Body of pancreas (tissue), 4 donors: ENCODE measurements around the gene CD300LF. TPM values are rescaled to one million over a fixed set of nuclear protein-coding genes. Genes with fewer than 3 reads are reported as not detected.

Source experiments
- ATAC-seq: fragments of 150-250 bp; one replicate; pipeline ENCODE4 v1.9.1; 2016
- DNase-seq, 4 donors: peaks; one replicate each; pipeline ENCODE4 v3.0.0-alpha.2; 2019
- H3K27ac ChIP-seq, 4 donors: fragments of 200-600 bp; sonication (generic); 1 replicate in 3 of 4; 2 replicates in 1 of 4; pipeline versions ENCODE4 v1.5.1 to v1.6.1; 2016 to 2019; ENCODE audit warnings: mild to moderate bottlenecking in 1 of 4, mixed read lengths in 1 of 4, moderate library complexity in 1 of 4
- H3K27me3 ChIP-seq, 2 donors: fragments of 200-600 bp; sonication (generic); one replicate each; pipeline ENCODE4 v1.6.0; 2016; ENCODE audit warnings: mild to moderate bottlenecking in 1 of 2
- H3K36me3 ChIP-seq, 2 donors: fragments of 200-600 bp; sonication (generic); replicated peaks in 1 of 2; 2 replicates each; pipeline ENCODE4 v1.5.1; 2016; ENCODE audit warnings: low read depth in 2 of 2; ENCODE audit not compliant: insufficient read depth in 1 of 2
- H3K4me1 ChIP-seq: fragments of 200-600 bp; sonication (generic); one replicate; pipeline ENCODE4 v1.6.0; 2016
- H3K4me3 ChIP-seq, 2 donors: fragments of 200-600 bp; sonication (generic); 1 replicate in 1 of 2; 2 replicates in 1 of 2; pipeline ENCODE4 v1.5.1; 2016 to 2019
- H3K9me3 ChIP-seq, 3 donors: fragments of 200-600 bp; sonication (generic); 1 replicate in 2 of 3; 2 replicates in 1 of 3; pipeline ENCODE4 v1.5.1; 2016
- CTCF ChIP-seq, 7 experiments: fragments of 450-650 bp in 4 of 7; fragments of 200-600 bp in 3 of 7; sonication (generic) in 3 of 7; IDR thresholded peaks; one replicate each; pipeline ENCODE4 v1.5.1; 2016 to 2019; ENCODE audit warnings: antibody characterized with exemption in 7 of 7
- POLR2A ChIP-seq, 3 donors: fragments of 450-650 bp; IDR thresholded peaks; one replicate each; pipeline ENCODE4 v1.6.1; 2016; ENCODE audit warnings: antibody characterized with exemption in 3 of 3, mild to moderate bottlenecking in 2 of 3
- WGBS, 2 donors: methylation state at CpG; one replicate each; pipeline ENCODE4 v1.1.5; 2017; 5-methylcytosine and 5-hydroxymethylcytosine counted together
- intact Hi-C: fragments of 100-400 bp; cut with DNase I; formaldehyde crosslinking; loops from one replicate; pipeline ENCODE4 v1.15.1; 2023
- total RNA-seq, 2 donors: library from RNA; depleted of rRNA; stranded (reverse); fragments of >200 nt; gene quantifications; one replicate each; pipeline ENCODE4 v1.1.0, GENCODE V29; 2016

Gene CD300LF
- total RNA-seq, 2 donors from 2014 or later = not detected

- intact Hi-C loops = loop anchor here (5.0 kb wide), 2 partner anchors 35 to 125 kb away; partner anchors contain the start of gene NAT9
- no peak for TF ChIP-seq POLR2A (IDR thresholded peaks at IDR 0.05)
- TF ChIP-seq CTCF (IDR thresholded peaks at IDR 0.05) = no peak
- Histone ChIP-seq H3K4me3 (no peak overlapping the region), H3K36me3 (no peaks in the 10 kb centered on the region), H3K27me3 (peaks cover 0 to 7% of the 10 kb centered on the region in 2 donors), H3K4me1 (peaks cover 21% of the 10 kb centered on the region), H3K9me3 (no peaks in the 10 kb centered on the region), H3K27ac (no peak overlapping the region)
- ATAC-seq = no peak
- WGBS, 2 donors = 32 to 44% methylated on average over 4 of the region's 4 CpGs
- DNase-seq = no peak
Observed at GRCh38 chr17:74742153-74742515, 29.4 kb upstream of the CD300LF start.

GRCh38 chr17:74740641-74741387 lies 28.1 kb upstream of the CD300LF start:
- intact Hi-C loops = loop anchor here (5.0 kb wide), 2 partner anchors 36 to 126 kb away; partner anchors contain the start of gene NAT9
- Histone ChIP-seq H3K9me3 (no peaks in the 10 kb centered on the region), H3K4me1 (peaks cover 30% of the 10 kb centered on the region), H3K36me3 (no peaks in the 10 kb centered on the region), H3K27ac (no peak overlapping the region), H3K4me3 (no peak overlapping the region), H3K27me3 (peaks cover 0 to 7% of the 10 kb centered on the region in 2 donors)
- TF ChIP-seq CTCF (IDR thresholded peaks at IDR 0.05) = no peak
- TF ChIP-seq POLR2A (IDR thresholded peaks at IDR 0.05) = no peak
- 69 to 83% methylated on average over 11 to 17 of the region's 17 CpGs for WGBS, 2 donors
- ATAC-seq (no peak), DNase-seq (no peak)

DNA sequence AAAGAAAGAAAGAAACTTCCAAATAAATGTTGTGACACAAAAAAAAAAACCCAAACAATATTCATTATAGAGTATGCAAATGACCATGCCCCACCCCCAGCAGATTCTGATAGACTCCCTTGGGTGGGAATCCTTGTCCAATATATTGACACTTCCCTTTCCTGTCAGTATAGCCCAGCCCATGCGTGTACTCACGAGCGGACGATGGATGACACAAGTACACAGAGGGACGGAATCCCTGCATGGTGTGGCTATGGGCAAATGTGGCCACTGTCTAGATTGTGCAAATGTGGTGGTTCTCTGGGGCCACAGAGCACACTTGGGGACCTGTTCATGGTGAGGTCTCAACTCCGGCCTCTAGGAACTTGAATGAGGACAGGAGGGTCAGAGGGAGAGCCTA lies 27.4 kb upstream of the CD300LF start:
- no peak for TF ChIP-seq CTCF (IDR thresholded peaks at IDR 0.05)
- no peak for TF ChIP-seq POLR2A (IDR thresholded peaks at IDR 0.05)
- Histone ChIP-seq H3K27me3 (peaks cover 0 to 7% of the 10 kb centered on the region in 2 donors), H3K9me3 (no peaks in the 10 kb centered on the region), H3K27ac (no peak overlapping the region), H3K36me3 (no peaks in the 10 kb centered on the region), H3K4me1 (peaks cover 25% of the 10 kb centered on the region), H3K4me3 (no peak overlapping the region)
- ATAC-seq = no peak
- intact Hi-C loops = loop anchor here (5.0 kb wide), 2 partner anchors 37 to 127 kb away; partner anchors contain the start of gene NAT9
- no peak for DNase-seq
- WGBS, 2 donors = 77 to 78% methylated on average over 6 of the region's 6 CpGs

GRCh38 chr17:74739227-74739831 lies 26.6 kb upstream of the CD300LF start:
- Histone ChIP-seq H3K9me3 (no peaks in the 10 kb centered on the region), H3K27me3 (peaks cover 0 to 7% of the 10 kb centered on the region in 2 donors), H3K4me1 (peaks cover 19% of the 10 kb centered on the region), H3K36me3 (no peaks in the 10 kb centered on the region), H3K4me3 (no peak overlapping the region), H3K27ac (no peak overlapping the region)
- TF ChIP-seq POLR2A (IDR thresholded peaks at IDR 0.05) (no peak), CTCF (IDR thresholded peaks at IDR 0.05) (no peak)
- intact Hi-C loops = no loop called here
- ATAC-seq (no peak), DNase-seq (no peak)
- WGBS, 2 donors = 61 to 73% methylated on average over 12 of the region's 12 CpGs
